Measurements from ENCODE around the gene ARHGEF7.

ARHGEF7 gene

GRCh38 chr13:111241862-111242261 lies 126.8 kb downstream of the ARHGEF7 start:
- no peaks in the 10 kb centered on the region for H3K9me2 ChIP-seq (ENCODE audit: low read depth, low read length)
- H3K4me2 ChIP-seq (ENCODE audit: low read length), result no peak overlapping the region
- peaks cover 100% of the 10 kb centered on the region for H3K36me3 ChIP-seq (ENCODE audit: insufficient read depth, low read length)
- H3K27ac ChIP-seq (ENCODE audit: low read depth, low read length, poor library complexity, severe bottlenecking), result no peak overlapping the region
- H3K27me3 ChIP-seq (ENCODE audit: insufficient read depth, low read length), result no peaks in the 10 kb centered on the region
- no peaks in the 10 kb centered on the region for H3F3A ChIP-seq (ENCODE audit: insufficient read depth, low read length)
- no peak overlapping the region for H2AFZ ChIP-seq (ENCODE audit: low read length)
- no peak overlapping the region for H3K9ac ChIP-seq (ENCODE audit: low read length)
- no peaks in the 10 kb centered on the region for H3K9me3 ChIP-seq (ENCODE audit: low read length)
- no peaks in the 10 kb centered on the region for H4K20me1 ChIP-seq (ENCODE audit: insufficient read depth, low read length)
- H3K4me3 ChIP-seq (ENCODE audit: low read depth, low read length, poor library complexity, severe bottlenecking), result no peak overlapping the region
- no peaks in the 10 kb centered on the region for H3K4me1 ChIP-seq (ENCODE audit: insufficient read depth, low read length, severe bottlenecking)
- H3K79me2 ChIP-seq (ENCODE audit: insufficient read depth, low read length), result no peaks in the 10 kb centered on the region
- TF ChIP-seq EZH2 (IDR thresholded peaks at IDR 0.05; ENCODE audit: borderline replicate concordance, low read length) (no peak), CTCF (IDR thresholded peaks at IDR 0.05; ENCODE audit: low read length) (no peak)

- no peaks in the 10 kb centered on the region for H3K79me2 ChIP-seq (ENCODE audit: insufficient read depth, low read length)
- no peaks in the 10 kb centered on the region for H3K4me1 ChIP-seq (ENCODE audit: insufficient read depth, low read length, severe bottlenecking)
These were observed 127.5 kb downstream of the ARHGEF7 start for GRCh38 chr13:111242585-111242984.

GRCh38 chr13:111243981-111244380 lies 128.9 kb downstream of the ARHGEF7 start:
- H3K4me1 ChIP-seq (ENCODE audit: insufficient read depth, low read length, severe bottlenecking), result no peaks in the 10 kb centered on the region
- H2AFZ ChIP-seq (ENCODE audit: low read length), result no peak overlapping the region
- no peak overlapping the region for H3K4me2 ChIP-seq (ENCODE audit: low read length)
- no peak overlapping the region for H3K4me3 ChIP-seq (ENCODE audit: low read depth, low read length, poor library complexity, severe bottlenecking)
- H3K9ac ChIP-seq (ENCODE audit: low read length), result no peak overlapping the region
- H4K20me1 ChIP-seq (ENCODE audit: insufficient read depth, low read length), result no peaks in the 10 kb centered on the region
- H3F3A ChIP-seq (ENCODE audit: insufficient read depth, low read length), result no peaks in the 10 kb centered on the region
- no peak overlapping the region for H3K27ac ChIP-seq (ENCODE audit: low read depth, low read length, poor library complexity, severe bottlenecking)
- TF ChIP-seq EZH2 (IDR thresholded peaks at IDR 0.05; ENCODE audit: borderline replicate concordance, low read length) (no peak), CTCF (IDR thresholded peaks at IDR 0.05; ENCODE audit: low read length) (no peak)
- H3K9me2 ChIP-seq (ENCODE audit: low read depth, low read length), result no peaks in the 10 kb centered on the region
- peaks cover 100% of the 10 kb centered on the region for H3K36me3 ChIP-seq (ENCODE audit: insufficient read depth, low read length)
- H3K79me2 ChIP-seq (ENCODE audit: insufficient read depth, low read length), result no peaks in the 10 kb centered on the region; the same call in 1 of the 2 replicates
- no peaks in the 10 kb centered on the region for H3K9me3 ChIP-seq (ENCODE audit: low read length)
- no peaks in the 10 kb centered on the region for H3K27me3 ChIP-seq (ENCODE audit: insufficient read depth, low read length)

More at GRCh38 chr13:111242585-111242984, 127.5 kb downstream of the ARHGEF7 start:
- Histone ChIP-seq H3K36me3 (ENCODE audit: insufficient read depth, low read length) (peaks cover 100% of the 10 kb centered on the region), H3K9me3 (ENCODE audit: low read length) (no peaks in the 10 kb centered on the region), H3K9me2 (ENCODE audit: low read depth, low read length) (no peaks in the 10 kb centered on the region), H3K27ac (ENCODE audit: low read depth, low read length, poor library complexity, severe bottlenecking) (no peak overlapping the region), H3K27me3 (ENCODE audit: insufficient read depth, low read length) (no peaks in the 10 kb centered on the region), H3K4me2 (ENCODE audit: low read length) (no peak overlapping the region), H3K4me3 (ENCODE audit: low read depth, low read length, poor library complexity, severe bottlenecking) (no peak overlapping the region), H3K9ac (ENCODE audit: low read length) (no peak overlapping the region), H3F3A (ENCODE audit: insufficient read depth, low read length) (no peaks in the 10 kb centered on the region), H2AFZ (ENCODE audit: low read length) (no peak overlapping the region), H4K20me1 (ENCODE audit: insufficient read depth, low read length) (no peaks in the 10 kb centered on the region)
- TF ChIP-seq EZH2 (IDR thresholded peaks at IDR 0.05; ENCODE audit: borderline replicate concordance, low read length), result no peak
- TF ChIP-seq CTCF (IDR thresholded peaks at IDR 0.05; ENCODE audit: low read length), result no peak
